Measurements from ENCODE around the gene GXYLT2.

GXYLT2 gene

DNA sequence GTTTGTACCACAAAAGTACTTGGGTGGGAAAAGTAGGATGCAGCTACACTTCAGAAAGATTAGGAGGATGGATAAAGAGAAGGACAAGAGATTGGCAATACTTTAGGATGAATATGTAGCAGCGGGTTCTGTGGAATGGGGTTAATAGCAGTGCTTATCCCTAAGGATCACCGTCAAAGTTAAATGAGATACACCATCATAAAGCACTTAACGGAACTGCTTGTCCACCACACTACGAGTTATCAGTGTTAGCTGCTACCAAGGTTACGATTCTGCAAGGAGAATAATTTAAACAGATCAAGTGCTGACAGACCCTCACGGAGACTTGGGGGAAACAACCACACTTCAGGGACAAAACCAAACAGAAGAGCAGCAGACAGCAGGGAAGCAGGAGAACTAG is 40.6 kb upstream of the GXYLT2 start:
- H3K9ac ChIP-seq (ENCODE audit: low read length): peak overlapping the region; percentile 69
- H3K4me2 ChIP-seq (ENCODE audit: low read length): peak overlapping the region; percentile 100
- peaks cover 28% of the 10 kb centered on the region for H3K79me2 ChIP-seq (ENCODE audit: low read length)
- peak overlapping the region; percentile 88; the same call in 1 of the 2 replicates for H2AFZ ChIP-seq (ENCODE audit: low read depth, low read length)
- peak overlapping the region; percentile 88 for H3K4me3 ChIP-seq (ENCODE audit: low read length)
- peaks cover 53% of the 10 kb centered on the region for H3K4me1 ChIP-seq (ENCODE audit: low read length)
- no peaks in the 10 kb centered on the region for H3K9me3 ChIP-seq (ENCODE audit: insufficient read depth, low read length)
- TF ChIP-seq EZH2phosphoT487 (IDR thresholded peaks at IDR 0.05; ENCODE audit: low read depth) (no peak), CTCF (IDR thresholded peaks at IDR 0.05; ENCODE audit: low read depth, low read length) (no peak)
- peaks cover 3% of the 10 kb centered on the region for H3K36me3 ChIP-seq (replicated peaks; ENCODE audit: low read depth, low read length)
- no peak overlapping the region for H3K27ac ChIP-seq (ENCODE audit: low read length)
- H4K20me1 ChIP-seq (ENCODE audit: insufficient read depth, low read length): peaks cover 16% of the 10 kb centered on the region
- H3K27me3 ChIP-seq (ENCODE audit: low read depth, low read length): peaks cover 24% of the 10 kb centered on the region

DNA sequence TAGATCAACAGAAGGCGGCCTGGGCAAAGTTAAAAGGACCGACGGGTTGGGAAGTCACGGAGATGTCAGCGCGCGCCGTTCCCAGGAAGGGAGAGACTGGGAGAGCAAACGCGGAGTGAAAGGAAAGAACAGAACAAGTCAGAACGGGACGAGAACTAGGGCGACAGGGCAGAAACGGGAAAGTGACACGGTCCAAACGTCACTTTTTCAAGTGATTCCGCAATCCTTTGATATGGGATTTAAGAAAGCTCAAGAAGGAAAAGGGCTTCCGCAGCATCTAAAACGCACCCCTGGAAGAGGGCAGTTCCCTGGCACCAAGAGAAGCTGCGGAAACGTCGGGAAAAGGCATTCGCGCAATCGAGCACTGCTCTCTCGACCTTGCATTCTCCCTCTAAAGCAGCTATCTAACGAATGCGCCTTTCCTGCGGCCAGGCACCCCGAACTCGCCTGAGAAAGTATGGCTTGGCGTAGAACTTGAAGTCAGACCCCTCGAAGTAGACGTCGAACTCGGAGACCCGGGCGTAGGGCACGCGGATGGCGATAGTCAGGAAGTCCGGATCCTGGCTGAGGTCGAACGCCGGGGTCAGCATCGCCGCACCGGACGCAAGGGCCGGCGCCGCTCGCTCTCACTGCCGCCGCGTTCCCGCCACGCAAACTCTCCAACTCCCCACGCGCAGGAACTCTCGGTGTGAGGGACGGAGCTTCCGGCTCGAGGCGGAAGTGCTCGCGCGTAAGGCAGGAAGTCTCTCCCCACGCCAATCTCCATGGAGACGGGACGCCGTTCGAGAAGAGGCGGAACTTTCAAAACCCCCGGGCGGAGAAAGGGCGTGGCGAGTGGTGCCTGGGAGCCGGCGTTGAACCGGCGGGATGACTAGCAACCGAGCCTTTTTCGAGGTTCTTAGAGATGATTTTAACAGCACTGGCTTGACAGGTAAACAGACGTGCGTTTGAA is 39.8 kb upstream of the GXYLT2 start, which contains the start of gene SHQ1:
Gene SHQ1, minus strand, starts transcription at position 695 of the 952 bp plus-strand sequence. Its CDS starts 105 bp downstream, at position 590.
- H3K4me2 ChIP-seq (ENCODE audit: low read length): peak within 1 kb of the TSS; percentile 100
- H3K9me3 ChIP-seq (ENCODE audit: insufficient read depth, low read length): no peaks in the 10 kb centered on the region
- H3K27me3 ChIP-seq (ENCODE audit: low read depth, low read length): peaks cover 24% of the 10 kb centered on the region
- peaks cover 3% of the 10 kb centered on the region for H3K36me3 ChIP-seq (replicated peaks; ENCODE audit: low read depth, low read length)
- H3K79me2 ChIP-seq (ENCODE audit: low read length): peaks cover 28% of the 10 kb centered on the region
- TF ChIP-seq CTCF (IDR thresholded peaks at IDR 0.05; ENCODE audit: low read depth, low read length): no peak
- no peak for TF ChIP-seq EZH2phosphoT487 (IDR thresholded peaks at IDR 0.05; ENCODE audit: low read depth)
- peaks cover 16% of the 10 kb centered on the region for H4K20me1 ChIP-seq (ENCODE audit: insufficient read depth, low read length)
- H3K4me3 ChIP-seq (ENCODE audit: low read length): peak within 1 kb of the TSS; percentile 88
- peaks cover 59% of the 10 kb centered on the region for H3K4me1 ChIP-seq (ENCODE audit: low read length)
- peak within 1 kb of the TSS; percentile 69 for H3K9ac ChIP-seq (ENCODE audit: low read length)
- H3K27ac ChIP-seq (ENCODE audit: low read length): peak within 1 kb of the TSS; percentile 21; the same call in 1 of the 2 replicates
- peak within 1 kb of the TSS; percentile 88 for H2AFZ ChIP-seq (ENCODE audit: low read depth, low read length)

DNA sequence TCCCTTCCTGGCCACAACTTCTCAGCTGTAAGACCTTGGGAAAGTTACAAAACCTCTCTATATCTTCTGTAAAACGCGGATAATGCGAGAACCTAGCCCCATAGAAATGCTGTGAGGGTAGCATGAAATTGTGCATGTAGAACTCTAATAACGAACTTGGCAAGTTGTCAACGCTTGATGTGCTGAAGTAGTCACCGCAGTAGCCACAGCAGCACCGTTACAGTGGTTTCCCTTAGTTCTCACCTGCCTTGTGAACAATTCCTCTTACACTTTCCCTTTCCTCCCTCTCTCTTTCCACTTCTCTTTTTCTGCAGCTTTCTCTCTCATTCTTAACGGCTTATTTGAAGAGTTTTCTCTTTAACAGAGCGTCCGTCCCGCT is 39.2 kb upstream of the GXYLT2 start:
- peak overlapping the region; percentile 88 for H3K4me3 ChIP-seq (ENCODE audit: low read length)
- peaks cover 3% of the 10 kb centered on the region for H3K36me3 ChIP-seq (replicated peaks; ENCODE audit: low read depth, low read length)
- H3K27me3 ChIP-seq (ENCODE audit: low read depth, low read length): peaks cover 25% of the 10 kb centered on the region
- TF ChIP-seq EZH2phosphoT487 (IDR thresholded peaks at IDR 0.05; ENCODE audit: low read depth) (no peak), CTCF (IDR thresholded peaks at IDR 0.05; ENCODE audit: low read depth, low read length) (no peak)
- no peaks in the 10 kb centered on the region for H3K9me3 ChIP-seq (ENCODE audit: insufficient read depth, low read length)
- peaks cover 59% of the 10 kb centered on the region for H3K4me1 ChIP-seq (ENCODE audit: low read length)
- H4K20me1 ChIP-seq (ENCODE audit: insufficient read depth, low read length): peaks cover 16% of the 10 kb centered on the region
- H3K4me2 ChIP-seq (ENCODE audit: low read length): peak overlapping the region; percentile 100
- peak overlapping the region; percentile 41; the same call in 1 of the 2 replicates for H3K9ac ChIP-seq (ENCODE audit: low read length)
- H3K27ac ChIP-seq (ENCODE audit: low read length): peak overlapping the region; percentile 21; the same call in 1 of the 2 replicates
- H3K79me2 ChIP-seq (ENCODE audit: low read length): peaks cover 28% of the 10 kb centered on the region
- no peak overlapping the region; the same call in 1 of the 2 replicates for H2AFZ ChIP-seq (ENCODE audit: low read depth, low read length)

- peaks cover 40% of the 10 kb centered on the region for H3K27me3 ChIP-seq (ENCODE audit: low read depth, low read length)
- H3K9ac ChIP-seq (ENCODE audit: low read length): no peak overlapping the region
- H3K4me2 ChIP-seq (ENCODE audit: low read length): no peak overlapping the region
- no peak overlapping the region for H2AFZ ChIP-seq (ENCODE audit: low read depth, low read length)
- H4K20me1 ChIP-seq (ENCODE audit: insufficient read depth, low read length): no peaks in the 10 kb centered on the region
- H3K27ac ChIP-seq (ENCODE audit: low read length): no peak overlapping the region
- H3K79me2 ChIP-seq (ENCODE audit: low read length): no peaks in the 10 kb centered on the region
- no peak overlapping the region for H3K4me3 ChIP-seq (ENCODE audit: low read length)
- H3K4me1 ChIP-seq (ENCODE audit: low read length): peaks cover 13% of the 10 kb centered on the region
- no peaks in the 10 kb centered on the region for H3K36me3 ChIP-seq (replicated peaks; ENCODE audit: low read depth, low read length)
- no peaks in the 10 kb centered on the region for H3K9me3 ChIP-seq (ENCODE audit: insufficient read depth, low read length)
- TF ChIP-seq CTCF (IDR thresholded peaks at IDR 0.05; ENCODE audit: low read depth, low read length) (no peak), EZH2phosphoT487 (IDR thresholded peaks at IDR 0.05; ENCODE audit: low read depth) (no peak)
Observed at GRCh38 chr3:72855001-72855400, 32.8 kb upstream of the GXYLT2 start.

Measured in OCI-LY3 (cell line).